Transverse colon (tissue), 3 donors: ENCODE data around the gene DESI1.

Experiments used
- CTCF ChIP-seq, 5 experiments: fragments of 200-600 bp in 3 of 5; fragments of 450-650 bp in 2 of 5; sonication (generic) in 3 of 5; IDR thresholded peaks; 1 replicate in 2 of 5; 2 replicates in 3 of 5; pipeline ENCODE4 v1.5.1; 2016 to 2017; ENCODE audit warnings: antibody characterized with exemption in 5 of 5, inconsistent platforms in 3 of 5, mild to moderate bottlenecking in 2 of 5, moderate library complexity in 1 of 5
- POLR2A ChIP-seq: fragments of 450-650 bp; IDR thresholded peaks from one replicate; pipeline ENCODE4 v1.6.1; 2016; ENCODE audit warnings: antibody characterized with exemption, mild to moderate bottlenecking, moderate library complexity

- TF ChIP-seq CTCF (IDR thresholded peaks at IDR 0.05) (no peak), POLR2A (no peak)
These were observed 56.3 kb downstream of the DESI1 start for GRCh38 chr22:41564563-41564962.
